ENCODE measurements around the gene TCEAL2. TPM values are rescaled to one million over a fixed set of nuclear protein-coding genes. Genes with fewer than 3 reads are reported as not detected.
"Not testable (repeated sequence)": the region's sequence is repeated elsewhere in the genome, so short reads cannot be mapped to it uniquely, and the experiment has no call there.

Gene TCEAL2
- polyA plus RNA-seq, 1 donor, result 6.6 TPM

- not testable (repeated sequence) for H3K9me3 ChIP-seq (ENCODE audit: control insufficient read depth, low read depth, low read length); H3K36me3 ChIP-seq (ENCODE audit: control insufficient read depth, insufficient read depth, low read length); H3K4me3 ChIP-seq (ENCODE audit: low read length); H3K4me1 ChIP-seq (ENCODE audit: control insufficient read depth, insufficient read depth, low read length); DNase-seq; H3K27me3 ChIP-seq (ENCODE audit: control insufficient read depth, insufficient read depth, low read length); H3K27ac ChIP-seq (ENCODE audit: low read length)
- WGBS (ENCODE audit: insufficient coverage, low lambda C conversion rate), result no CpG with 5 or more reads among the region's 16 CpGs
These were observed 15.4 kb downstream of the TCEAL2 start for GRCh38 chrX:102140876-102141275.

GRCh38 chrX:102141631-102142030 is 16.2 kb downstream of the TCEAL2 start:
- H3K27ac ChIP-seq (ENCODE audit: low read length); H3K36me3 ChIP-seq (ENCODE audit: control insufficient read depth, insufficient read depth, low read length); H3K4me1 ChIP-seq (ENCODE audit: control insufficient read depth, insufficient read depth, low read length); H3K4me3 ChIP-seq (ENCODE audit: low read length); H3K9me3 ChIP-seq (ENCODE audit: control insufficient read depth, low read depth, low read length); DNase-seq; H3K27me3 ChIP-seq (ENCODE audit: control insufficient read depth, insufficient read depth, low read length): not testable (repeated sequence)
- no CpG with 5 or more reads among the region's 19 CpGs for WGBS (ENCODE audit: insufficient coverage, low lambda C conversion rate)

- H3K9me3 ChIP-seq (ENCODE audit: control insufficient read depth, low read depth, low read length); H3K27me3 ChIP-seq (ENCODE audit: control insufficient read depth, insufficient read depth, low read length); H3K36me3 ChIP-seq (ENCODE audit: control insufficient read depth, insufficient read depth, low read length); H3K4me1 ChIP-seq (ENCODE audit: control insufficient read depth, insufficient read depth, low read length); DNase-seq; H3K4me3 ChIP-seq (ENCODE audit: low read length); H3K27ac ChIP-seq (ENCODE audit: low read length): not testable (repeated sequence)
- no CpG with 5 or more reads among the region's 31 CpGs for WGBS (ENCODE audit: insufficient coverage, low lambda C conversion rate)
These were observed 16.8 kb downstream of the TCEAL2 start, which contains the start of gene TCEAL6 for GRCh38 chrX:102142274-102142673. TCEAL6 (minus strand) TSS chrX:102142481.

GRCh38 chrX:102154218-102154860 is 28.9 kb downstream of the TCEAL2 start:
- no CpG with 5 or more reads among the region's 11 CpGs for WGBS (ENCODE audit: insufficient coverage, low lambda C conversion rate)
- peak in 1 of 2 donors; percentile 21 for DNase-seq
- no peaks in the 10 kb centered on the region for H3K9me3 ChIP-seq (ENCODE audit: control insufficient read depth, low read depth, low read length)
- no peak overlapping the region for H3K27ac ChIP-seq (ENCODE audit: low read length)
- H3K4me1 ChIP-seq (ENCODE audit: control insufficient read depth, insufficient read depth, low read length), result no peaks in the 10 kb centered on the region
- no peaks in the 10 kb centered on the region for H3K27me3 ChIP-seq (ENCODE audit: control insufficient read depth, insufficient read depth, low read length)
- peak overlapping the region; percentile 61 for H3K4me3 ChIP-seq (ENCODE audit: low read length)
- no peaks in the 10 kb centered on the region for H3K36me3 ChIP-seq (ENCODE audit: control insufficient read depth, insufficient read depth, low read length)

- no CpG with 5 or more reads among the region's 32 CpGs for WGBS (ENCODE audit: insufficient coverage, low lambda C conversion rate)
- DNase-seq, result peak in 1 of 2 donors; percentile 24
- no peaks in the 10 kb centered on the region for H3K36me3 ChIP-seq (ENCODE audit: control insufficient read depth, insufficient read depth, low read length)
- no peaks in the 10 kb centered on the region for H3K9me3 ChIP-seq (ENCODE audit: control insufficient read depth, low read depth, low read length)
- peak overlapping the region; percentile 61 for H3K4me3 ChIP-seq (ENCODE audit: low read length)
- H3K4me1 ChIP-seq (ENCODE audit: control insufficient read depth, insufficient read depth, low read length), result no peaks in the 10 kb centered on the region
- H3K27ac ChIP-seq (ENCODE audit: low read length), result peak overlapping the region; percentile 70
- H3K27me3 ChIP-seq (ENCODE audit: control insufficient read depth, insufficient read depth, low read length), result no peaks in the 10 kb centered on the region
These were observed 29.7 kb downstream of the TCEAL2 start for GRCh38 chrX:102154900-102155805.

GRCh38 chrX:102155806-102156179 is 30.3 kb downstream of the TCEAL2 start, which contains the start of gene BEX5:
BEX5 (minus strand) TSS chrX:102155977; CDS start chrX:102154265, 1,712 bp downstream.
- Histone ChIP-seq H3K4me3 (ENCODE audit: low read length) (peak within 1 kb of the TSS; percentile 61), H3K9me3 (ENCODE audit: control insufficient read depth, low read depth, low read length) (no peaks in the 10 kb centered on the region), H3K4me1 (ENCODE audit: control insufficient read depth, insufficient read depth, low read length) (no peaks in the 10 kb centered on the region), H3K36me3 (ENCODE audit: control insufficient read depth, insufficient read depth, low read length) (no peaks in the 10 kb centered on the region), H3K27ac (ENCODE audit: low read length) (peak within 1 kb of the TSS; percentile 70), H3K27me3 (ENCODE audit: control insufficient read depth, insufficient read depth, low read length) (no peaks in the 10 kb centered on the region)
- peak; percentile 70 to 83 for DNase-seq
- WGBS (ENCODE audit: insufficient coverage, low lambda C conversion rate), result no CpG with 5 or more reads among the region's 15 CpGs

Other genes starting within 250 kb of the TCEAL2 start
- 18.4 TPM for gene ZMAT1, start 193.7 kb upstream of the TCEAL2 start, polyA plus RNA-seq
- 1.1 TPM for gene TCEAL6, start 16.8 kb downstream of the TCEAL2 start, polyA plus RNA-seq
- 10.4 TPM for gene BEX5, start 30.3 kb downstream of the TCEAL2 start, polyA plus RNA-seq
- not detected for gene TCP11X1, start 89.6 kb downstream of the TCEAL2 start, polyA plus RNA-seq
- not detected for gene NXF2, start 121.5 kb downstream of the TCEAL2 start, polyA plus RNA-seq